Measurements from ENCODE around the gene TBATA.

The TBATA gene

GRCh38 chr10:70807556-70807955 lies 22.4 kb upstream of the TBATA start:
- DNase-seq = no peak

- DNase-seq = no peak
Observed at GRCh38 chr10:70806841-70807240, 21.7 kb upstream of the TBATA start.

- no peak for DNase-seq
Observed at GRCh38 chr10:70805619-70806215, 20.5 kb upstream of the TBATA start.

GRCh38 chr10:70804421-70804808 lies 19.2 kb upstream of the TBATA start:
- no peak for DNase-seq

- no peak for DNase-seq
Observed at GRCh38 chr10:70803775-70804420, 18.7 kb upstream of the TBATA start.

GRCh38 chr10:70801854-70802253 lies 16.7 kb upstream of the TBATA start:
- no peak for DNase-seq

GRCh38 chr10:70799124-70799523 lies 13.9 kb upstream of the TBATA start:
- no peak for DNase-seq

GRCh38 chr10:70797840-70798239 lies 12.7 kb upstream of the TBATA start:
- no peak for DNase-seq

GRCh38 chr10:70795613-70796012 lies 10.4 kb upstream of the TBATA start:
- no peak for DNase-seq

- DNase-seq = no peak
Observed at GRCh38 chr10:70791386-70792039, 6.3 kb upstream of the TBATA start.

- DNase-seq = no peak
Observed at GRCh38 chr10:70786799-70787415, 1.7 kb upstream of the TBATA start.

- no peak for DNase-seq
Observed at GRCh38 chr10:70784471-70784870, 706 bp downstream of the TBATA start.

GRCh38 chr10:70784016-70784415 lies 1.2 kb downstream of the TBATA start:
- no peak for DNase-seq

- DNase-seq = no peak
Observed at GRCh38 chr10:70782746-70783680, 2.2 kb downstream of the TBATA start.

- no peak for DNase-seq
Observed at GRCh38 chr10:70782086-70782745, 3.0 kb downstream of the TBATA start.

- no peak for DNase-seq
Observed at GRCh38 chr10:70781461-70782051, 3.6 kb downstream of the TBATA start.

- DNase-seq = no peak
Observed at GRCh38 chr10:70780772-70781171, 4.4 kb downstream of the TBATA start.

GRCh38 chr10:70780370-70780760 lies 4.8 kb downstream of the TBATA start:
- no peak for DNase-seq

GRCh38 chr10:70779511-70780369 lies 5.4 kb downstream of the TBATA start:
- no peak for DNase-seq

GRCh38 chr10:70779088-70779487 lies 6.1 kb downstream of the TBATA start:
- no peak for DNase-seq

All from activated CD4-positive, alpha-beta T cell treated with anti-CD3 and anti-CD28 coated beads for 4 hours (primary cell).